WERI-Rb-1 (cell line): ENCODE results near the gene IRAK3.

Experiments used
- DNase-seq: peaks from one replicate; pipeline ENCODE4 v3.0.0-alpha.2; 2020
- H3K27ac ChIP-seq: fragments of 250-450 bp; sonication (Bioruptor Pico); 2 replicates; pipeline ENCODE4 v1.5.1; 2020; ENCODE audit warnings: mild to moderate bottlenecking, moderate library complexity
- H3K27me3 ChIP-seq: fragments of 250-450 bp; sonication (Bioruptor Pico); 2 replicates; pipeline ENCODE4 v1.5.1; 2021; ENCODE audit warnings: mild to moderate bottlenecking, low read depth, moderate library complexity; ENCODE audit not compliant: insufficient read depth, severe bottlenecking
- H3K36me3 ChIP-seq: fragments of 250-450 bp; sonication (Bioruptor Pico); 2 replicates; pipeline ENCODE4 v1.5.1; 2020; ENCODE audit warnings: mild to moderate bottlenecking, moderate library complexity
- H3K4me3 ChIP-seq: 2 replicates; pipeline ENCODE4 v1.5.1; 2011; ENCODE audit warnings: low read depth, mild to moderate bottlenecking, control low read depth, low read length
- H3K9me3 ChIP-seq: fragments of 250-450 bp; sonication (Bioruptor Pico); 2 replicates; pipeline ENCODE4 v1.5.1; 2021; ENCODE audit warnings: mild to moderate bottlenecking, moderate library complexity; ENCODE audit not compliant: severe bottlenecking
- TF ChIP-seq, protein P1 (sequence below): IDR thresholded peaks from 2 replicates; pipeline ENCODE4 v1.5.1; 2011; ENCODE audit warnings: low read depth, mild to moderate bottlenecking, control low read depth, inconsistent platforms, low read length

Gene IRAK3

DNA sequence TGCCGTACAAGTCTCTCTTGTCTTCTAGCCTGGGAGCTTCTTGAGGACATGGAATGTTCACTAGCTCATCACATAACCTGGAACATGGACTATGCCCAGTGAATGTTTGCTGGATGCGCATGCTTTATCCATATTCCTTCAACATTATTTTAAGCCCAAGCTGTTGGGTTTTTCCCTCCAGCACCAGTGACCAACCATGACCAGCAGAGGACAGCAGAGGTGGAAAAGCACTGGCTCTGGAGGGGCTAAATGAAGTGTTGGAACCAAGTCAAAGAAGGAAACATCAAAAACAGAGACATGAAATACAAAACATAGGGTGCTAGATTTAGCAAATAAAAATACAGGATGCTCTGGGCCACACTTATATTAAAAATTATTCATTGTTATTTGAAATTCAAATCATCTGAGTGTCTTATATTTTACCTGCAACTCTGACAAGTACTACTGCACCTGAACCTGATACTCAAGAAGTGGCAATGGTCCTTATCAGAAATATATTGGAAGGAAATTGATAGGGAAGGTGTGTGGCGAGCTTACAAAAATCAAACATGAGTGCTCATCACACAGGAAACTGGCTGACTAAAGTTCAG, 90.2 kb downstream of the IRAK3 start:
- DNase-seq = peak; percentile 45
- TF ChIP-seq, protein P1, sequence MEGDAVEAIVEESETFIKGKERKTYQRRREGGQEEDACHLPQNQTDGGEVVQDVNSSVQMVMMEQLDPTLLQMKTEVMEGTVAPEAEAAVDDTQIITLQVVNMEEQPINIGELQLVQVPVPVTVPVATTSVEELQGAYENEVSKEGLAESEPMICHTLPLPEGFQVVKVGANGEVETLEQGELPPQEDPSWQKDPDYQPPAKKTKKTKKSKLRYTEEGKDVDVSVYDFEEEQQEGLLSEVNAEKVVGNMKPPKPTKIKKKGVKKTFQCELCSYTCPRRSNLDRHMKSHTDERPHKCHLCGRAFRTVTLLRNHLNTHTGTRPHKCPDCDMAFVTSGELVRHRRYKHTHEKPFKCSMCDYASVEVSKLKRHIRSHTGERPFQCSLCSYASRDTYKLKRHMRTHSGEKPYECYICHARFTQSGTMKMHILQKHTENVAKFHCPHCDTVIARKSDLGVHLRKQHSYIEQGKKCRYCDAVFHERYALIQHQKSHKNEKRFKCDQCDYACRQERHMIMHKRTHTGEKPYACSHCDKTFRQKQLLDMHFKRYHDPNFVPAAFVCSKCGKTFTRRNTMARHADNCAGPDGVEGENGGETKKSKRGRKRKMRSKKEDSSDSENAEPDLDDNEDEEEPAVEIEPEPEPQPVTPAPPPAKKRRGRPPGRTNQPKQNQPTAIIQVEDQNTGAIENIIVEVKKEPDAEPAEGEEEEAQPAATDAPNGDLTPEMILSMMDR = peak; percentile 77

GRCh38 chr12:66280561-66280960, 91.5 kb downstream of the IRAK3 start:
- Histone ChIP-seq H3K4me3 (no peak overlapping the region), H3K27me3 (no peaks in the 10 kb centered on the region), H3K9me3 (peaks cover 4% of the 10 kb centered on the region), H3K27ac (no peak overlapping the region), H3K36me3 (no peaks in the 10 kb centered on the region)
- TF ChIP-seq, protein P1 = no peak
- no peak for DNase-seq

More for the DNA sequence above, 90.2 kb downstream of the IRAK3 start:
- no peak overlapping the region for H3K4me3 ChIP-seq
- H3K36me3 ChIP-seq = no peaks in the 10 kb centered on the region
- H3K27ac ChIP-seq = no peak overlapping the region
- H3K9me3 ChIP-seq = peaks cover 4% of the 10 kb centered on the region
- H3K27me3 ChIP-seq = no peaks in the 10 kb centered on the region

- no peak overlapping the region for H3K4me3 ChIP-seq
- TF ChIP-seq, protein P1 = no peak
- no peaks in the 10 kb centered on the region for H3K27me3 ChIP-seq
- no peaks in the 10 kb centered on the region for H3K36me3 ChIP-seq
- no peak overlapping the region for H3K27ac ChIP-seq
- no peak for DNase-seq
- H3K9me3 ChIP-seq = peaks cover 4% of the 10 kb centered on the region
Observed at GRCh38 chr12:66282244-66282643, 93.2 kb downstream of the IRAK3 start.

GRCh38 chr12:66287275-66287674, 98.3 kb downstream of the IRAK3 start:
- H3K27me3 ChIP-seq = no peaks in the 10 kb centered on the region
- no peaks in the 10 kb centered on the region for H3K9me3 ChIP-seq
- no peak for DNase-seq
- TF ChIP-seq, protein P1 = no peak
- H3K36me3 ChIP-seq = no peaks in the 10 kb centered on the region
- no peak overlapping the region for H3K27ac ChIP-seq
- no peak overlapping the region for H3K4me3 ChIP-seq

DNA sequence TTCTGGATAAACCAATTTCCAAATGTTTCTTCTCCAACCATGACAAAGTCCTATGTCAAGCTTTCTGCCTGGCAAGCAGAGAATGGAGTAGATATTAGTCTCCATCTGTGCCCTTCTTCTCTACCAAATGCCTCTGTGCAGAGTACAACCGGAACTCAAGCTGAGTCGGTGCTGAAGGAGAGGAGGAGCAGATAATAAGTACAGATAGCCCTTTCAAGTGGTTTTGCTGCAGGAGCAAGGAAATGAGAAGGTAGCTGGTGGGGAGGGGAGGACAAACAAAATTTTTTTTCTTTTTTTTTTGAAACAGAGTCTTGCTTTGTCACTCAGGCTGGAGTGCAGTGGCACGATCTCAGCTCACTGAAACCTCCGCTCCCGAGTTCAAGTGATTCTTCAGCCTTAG, 99.1 kb downstream of the IRAK3 start:
- Histone ChIP-seq H3K36me3 (no peaks in the 10 kb centered on the region), H3K27ac (no peak overlapping the region), H3K9me3 (no peaks in the 10 kb centered on the region), H3K4me3 (no peak overlapping the region), H3K27me3 (no peaks in the 10 kb centered on the region)
- no peak for DNase-seq
- TF ChIP-seq, protein P1 = no peak

GRCh38 chr12:66289485-66289884, 100.5 kb downstream of the IRAK3 start:
- H3K27me3 ChIP-seq = no peaks in the 10 kb centered on the region
- no peaks in the 10 kb centered on the region for H3K9me3 ChIP-seq
- H3K36me3 ChIP-seq = no peaks in the 10 kb centered on the region
- no peak for DNase-seq
- TF ChIP-seq, protein P1 = no peak
- H3K27ac ChIP-seq = no peak overlapping the region
- no peak overlapping the region for H3K4me3 ChIP-seq
